ENCODE results near the gene RNGTT. TPM values are rescaled to one million over a fixed set of nuclear protein-coding genes. Genes with fewer than 3 reads are reported as not detected.

The RNGTT gene
- total and polyA plus RNA-seq, 10 of the 15 experiments (the other 5 are each of a cell fraction or from before 2014, with no cell fraction given) = 7.7 to 30.4 (median 22.2) TPM

DNA sequence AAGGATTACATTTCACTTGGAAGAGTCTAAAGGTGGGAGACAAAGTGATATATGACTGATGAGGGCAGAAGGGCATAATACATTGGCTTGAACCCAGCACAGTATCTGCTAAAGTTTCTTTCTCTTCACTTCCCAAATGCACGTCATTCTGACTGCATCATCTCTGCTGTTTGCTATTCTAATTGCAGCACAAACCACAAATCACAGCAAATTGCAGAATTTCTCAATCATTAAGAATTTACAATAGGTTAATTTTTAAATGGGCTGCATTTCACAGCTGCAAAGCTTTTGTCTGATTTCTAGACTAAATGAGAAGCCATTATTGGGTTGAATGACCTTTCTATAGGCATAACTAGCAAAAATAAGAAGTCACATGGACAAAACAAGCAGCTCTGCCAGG is 337.0 kb downstream of the RNGTT start:
- ChIA-PET SMC1A (ENCODE audit: uncharacterized antibody, unreplicated experiment) (interaction anchor here (0.8 to 1.8 kb wide), 4 partner anchors 8 to 245 kb away, joined by 3 to 6 read pairs (median 4); no protein-coding TSS in a partner anchor), CTCF (interaction anchor here (1.1 to 1.5 kb wide), 2 partner anchors 31 to 134 kb away, joined by 3 read pairs; no protein-coding TSS in a partner anchor), RAD21 (ENCODE audit: unreplicated experiment) (interaction anchor here (1.0 kb wide), 1 partner anchor 245 kb away, joined by 3 read pairs; no protein-coding TSS in a partner anchor), POLR2A (interaction anchor here (0.6 kb wide), 1 partner anchor 88 kb away, joined by 3 read pairs; no protein-coding TSS in a partner anchor)
- H3K4me1 ChIP-seq (ENCODE audit: control insufficient read depth, insufficient read depth, low read length) = peaks cover 7% of the 10 kb centered on the region; the same call in 1 of the 2 replicates
- H2AFZ ChIP-seq (ENCODE audit: control insufficient read depth, low read depth, low read length) = no peak overlapping the region
- in situ Hi-C loops (cut with MboI) (no loop called here), intact Hi-C loops (cut with micrococcal nuclease; ENCODE audit: unreplicated experiment) (loop anchor here (10.0 kb wide), 1 partner anchor 792 kb away; no protein-coding TSS in a partner anchor)
- no peaks in the 10 kb centered on the region for H3K27me3 ChIP-seq (replicated peaks in 1 of 2; ENCODE audit: control insufficient read depth in 2 of 2, insufficient read depth in 2 of 2, low read length in 1 of 2)
- no peaks in the 10 kb centered on the region for H4K20me1 ChIP-seq (ENCODE audit: control insufficient read depth, insufficient read depth)
- H3K36me3 ChIP-seq (ENCODE audit: control insufficient read depth in 2 of 2, insufficient read depth in 2 of 2, low read length in 1 of 2) = no peaks in the 10 kb centered on the region
- BruUV-seq (replicated peaks) = no TSS peak
- no peak overlapping the region for H3K4me3 ChIP-seq
- 100% methylated on average over 1 of the region's 1 CpG for WGBS (ENCODE audit: insufficient coverage, insufficient replicate concordance, low lambda C conversion rate, missing lambda C conversion rate)
- ATAC-seq = no peak
- no peak for DNase-seq (ENCODE audit: low read depth, low spot score)
- H3K9me3 ChIP-seq (replicated peaks; ENCODE audit: control insufficient read depth, insufficient read depth, low read length) = no peaks in the 10 kb centered on the region; the same call in 2 of the 3 replicates
- FAIRE-seq = no peak
- H3K79me2 ChIP-seq (ENCODE audit: control insufficient read depth, insufficient read depth, low read length) = no peaks in the 10 kb centered on the region
- H3K9ac ChIP-seq (ENCODE audit: control insufficient read depth, insufficient read depth, low read length) = no peak overlapping the region
- H3K27ac ChIP-seq (ENCODE audit: control insufficient read depth, insufficient read depth) = no peak overlapping the region
- no peak overlapping the region for H3K4me2 ChIP-seq (ENCODE audit: control insufficient read depth, insufficient read depth)
- TF ChIP-seq, protein P1, sequence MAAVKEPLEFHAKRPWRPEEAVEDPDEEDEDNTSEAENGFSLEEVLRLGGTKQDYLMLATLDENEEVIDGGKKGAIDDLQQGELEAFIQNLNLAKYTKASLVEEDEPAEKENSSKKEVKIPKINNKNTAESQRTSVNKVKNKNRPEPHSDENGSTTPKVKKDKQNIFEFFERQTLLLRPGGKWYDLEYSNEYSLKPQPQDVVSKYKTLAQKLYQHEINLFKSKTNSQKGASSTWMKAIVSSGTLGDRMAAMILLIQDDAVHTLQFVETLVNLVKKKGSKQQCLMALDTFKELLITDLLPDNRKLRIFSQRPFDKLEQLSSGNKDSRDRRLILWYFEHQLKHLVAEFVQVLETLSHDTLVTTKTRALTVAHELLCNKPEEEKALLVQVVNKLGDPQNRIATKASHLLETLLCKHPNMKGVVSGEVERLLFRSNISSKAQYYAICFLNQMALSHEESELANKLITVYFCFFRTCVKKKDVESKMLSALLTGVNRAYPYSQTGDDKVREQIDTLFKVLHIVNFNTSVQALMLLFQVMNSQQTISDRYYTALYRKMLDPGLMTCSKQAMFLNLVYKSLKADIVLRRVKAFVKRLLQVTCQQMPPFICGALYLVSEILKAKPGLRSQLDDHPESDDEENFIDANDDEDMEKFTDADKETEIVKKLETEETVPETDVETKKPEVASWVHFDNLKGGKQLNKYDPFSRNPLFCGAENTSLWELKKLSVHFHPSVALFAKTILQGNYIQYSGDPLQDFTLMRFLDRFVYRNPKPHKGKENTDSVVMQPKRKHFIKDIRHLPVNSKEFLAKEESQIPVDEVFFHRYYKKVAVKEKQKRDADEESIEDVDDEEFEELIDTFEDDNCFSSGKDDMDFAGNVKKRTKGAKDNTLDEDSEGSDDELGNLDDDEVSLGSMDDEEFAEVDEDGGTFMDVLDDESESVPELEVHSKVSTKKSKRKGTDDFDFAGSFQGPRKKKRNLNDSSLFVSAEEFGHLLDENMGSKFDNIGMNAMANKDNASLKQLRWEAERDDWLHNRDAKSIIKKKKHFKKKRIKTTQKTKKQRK (IDR thresholded peaks at IDR 0.05; ENCODE audit: low read depth, low read length) = no peak
- TF ChIP-seq SIN3A (IDR thresholded peaks at IDR 0.05; ENCODE audit: low read depth, low read length) (no peak), ZSCAN29 (IDR thresholded peaks at IDR 0.05) (no peak), CHD1 (IDR thresholded peaks at IDR 0.05; ENCODE audit: low read depth, low read length) (no peak), ZNF217 (IDR thresholded peaks at IDR 0.05) (no peak), EED (IDR thresholded peaks at IDR 0.05; ENCODE audit: low read depth) (no peak), SMC3 (IDR thresholded peaks at IDR 0.05; ENCODE audit: borderline replicate concordance, low read length) (no peak), POLR2AphosphoS5 (IDR thresholded peaks at IDR 0.05; ENCODE audit: low read length) (no peak)
- TF ChIP-seq, protein P2, sequence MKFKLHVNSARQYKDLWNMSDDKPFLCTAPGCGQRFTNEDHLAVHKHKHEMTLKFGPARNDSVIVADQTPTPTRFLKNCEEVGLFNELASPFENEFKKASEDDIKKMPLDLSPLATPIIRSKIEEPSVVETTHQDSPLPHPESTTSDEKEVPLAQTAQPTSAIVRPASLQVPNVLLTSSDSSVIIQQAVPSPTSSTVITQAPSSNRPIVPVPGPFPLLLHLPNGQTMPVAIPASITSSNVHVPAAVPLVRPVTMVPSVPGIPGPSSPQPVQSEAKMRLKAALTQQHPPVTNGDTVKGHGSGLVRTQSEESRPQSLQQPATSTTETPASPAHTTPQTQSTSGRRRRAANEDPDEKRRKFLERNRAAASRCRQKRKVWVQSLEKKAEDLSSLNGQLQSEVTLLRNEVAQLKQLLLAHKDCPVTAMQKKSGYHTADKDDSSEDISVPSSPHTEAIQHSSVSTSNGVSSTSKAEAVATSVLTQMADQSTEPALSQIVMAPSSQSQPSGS (IDR thresholded peaks at IDR 0.05; ENCODE audit: low read length) = no peak
- TF ChIP-seq, protein P3, sequence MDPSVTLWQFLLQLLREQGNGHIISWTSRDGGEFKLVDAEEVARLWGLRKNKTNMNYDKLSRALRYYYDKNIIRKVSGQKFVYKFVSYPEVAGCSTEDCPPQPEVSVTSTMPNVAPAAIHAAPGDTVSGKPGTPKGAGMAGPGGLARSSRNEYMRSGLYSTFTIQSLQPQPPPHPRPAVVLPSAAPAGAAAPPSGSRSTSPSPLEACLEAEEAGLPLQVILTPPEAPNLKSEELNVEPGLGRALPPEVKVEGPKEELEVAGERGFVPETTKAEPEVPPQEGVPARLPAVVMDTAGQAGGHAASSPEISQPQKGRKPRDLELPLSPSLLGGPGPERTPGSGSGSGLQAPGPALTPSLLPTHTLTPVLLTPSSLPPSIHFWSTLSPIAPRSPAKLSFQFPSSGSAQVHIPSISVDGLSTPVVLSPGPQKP (IDR thresholded peaks at IDR 0.05; ENCODE audit: low read depth, low read length) = no peak
- TF ChIP-seq, protein P4, sequence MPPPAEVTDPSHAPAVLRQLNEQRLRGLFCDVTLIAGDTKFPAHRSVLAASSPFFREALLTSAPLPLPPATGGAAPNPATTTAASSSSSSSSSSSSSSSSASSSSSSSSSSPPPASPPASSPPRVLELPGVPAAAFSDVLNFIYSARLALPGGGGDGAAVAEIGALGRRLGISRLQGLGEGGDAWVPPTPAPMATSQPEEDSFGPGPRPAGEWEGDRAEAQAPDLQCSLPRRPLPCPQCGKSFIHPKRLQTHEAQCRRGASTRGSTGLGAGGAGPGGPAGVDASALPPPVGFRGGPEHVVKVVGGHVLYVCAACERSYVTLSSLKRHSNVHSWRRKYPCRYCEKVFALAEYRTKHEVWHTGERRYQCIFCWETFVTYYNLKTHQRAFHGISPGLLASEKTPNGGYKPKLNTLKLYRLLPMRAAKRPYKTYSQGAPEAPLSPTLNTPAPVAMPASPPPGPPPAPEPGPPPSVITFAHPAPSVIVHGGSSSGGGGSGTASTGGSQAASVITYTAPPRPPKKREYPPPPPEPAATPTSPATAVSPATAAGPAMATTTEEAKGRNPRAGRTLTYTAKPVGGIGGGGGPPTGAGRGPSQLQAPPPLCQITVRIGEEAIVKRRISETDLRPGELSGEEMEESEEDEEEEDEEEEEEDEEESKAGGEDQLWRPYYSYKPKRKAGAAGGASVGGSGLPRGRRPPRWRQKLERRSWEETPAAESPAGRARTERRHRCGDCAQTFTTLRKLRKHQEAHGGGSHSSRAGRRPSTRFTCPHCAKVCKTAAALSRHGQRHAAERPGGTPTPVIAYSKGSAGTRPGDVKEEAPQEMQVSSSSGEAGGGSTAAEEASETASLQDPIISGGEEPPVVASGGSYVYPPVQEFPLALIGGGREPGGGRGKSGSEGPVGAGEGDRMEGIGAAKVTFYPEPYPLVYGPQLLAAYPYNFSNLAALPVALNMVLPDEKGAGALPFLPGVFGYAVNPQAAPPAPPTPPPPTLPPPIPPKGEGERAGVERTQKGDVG (CRISPR knock-in tag; IDR thresholded peaks at IDR 0.05) = no peak
- TF ChIP-seq, protein P5, sequence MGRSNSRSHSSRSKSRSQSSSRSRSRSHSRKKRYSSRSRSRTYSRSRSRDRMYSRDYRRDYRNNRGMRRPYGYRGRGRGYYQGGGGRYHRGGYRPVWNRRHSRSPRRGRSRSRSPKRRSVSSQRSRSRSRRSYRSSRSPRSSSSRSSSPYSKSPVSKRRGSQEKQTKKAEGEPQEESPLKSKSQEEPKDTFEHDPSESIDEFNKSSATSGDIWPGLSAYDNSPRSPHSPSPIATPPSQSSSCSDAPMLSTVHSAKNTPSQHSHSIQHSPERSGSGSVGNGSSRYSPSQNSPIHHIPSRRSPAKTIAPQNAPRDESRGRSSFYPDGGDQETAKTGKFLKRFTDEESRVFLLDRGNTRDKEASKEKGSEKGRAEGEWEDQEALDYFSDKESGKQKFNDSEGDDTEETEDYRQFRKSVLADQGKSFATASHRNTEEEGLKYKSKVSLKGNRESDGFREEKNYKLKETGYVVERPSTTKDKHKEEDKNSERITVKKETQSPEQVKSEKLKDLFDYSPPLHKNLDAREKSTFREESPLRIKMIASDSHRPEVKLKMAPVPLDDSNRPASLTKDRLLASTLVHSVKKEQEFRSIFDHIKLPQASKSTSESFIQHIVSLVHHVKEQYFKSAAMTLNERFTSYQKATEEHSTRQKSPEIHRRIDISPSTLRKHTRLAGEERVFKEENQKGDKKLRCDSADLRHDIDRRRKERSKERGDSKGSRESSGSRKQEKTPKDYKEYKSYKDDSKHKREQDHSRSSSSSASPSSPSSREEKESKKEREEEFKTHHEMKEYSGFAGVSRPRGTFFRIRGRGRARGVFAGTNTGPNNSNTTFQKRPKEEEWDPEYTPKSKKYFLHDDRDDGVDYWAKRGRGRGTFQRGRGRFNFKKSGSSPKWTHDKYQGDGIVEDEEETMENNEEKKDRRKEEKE (IDR thresholded peaks at IDR 0.05) = no peak
